GM06990 (cell line): Measurements from ENCODE around the gene NHSL2.

Experiments
- DNase-seq: peaks from one replicate; pipeline ENCODE4 v3.0.0-alpha.2; 2011; ENCODE audit not compliant: insufficient read length; ENCODE audit errors: extremely low read depth
- H3K27me3 ChIP-seq: replicated peaks from 2 replicates; pipeline ENCODE4 v1.6.0; 2011; ENCODE audit warnings: low read length; ENCODE audit not compliant: control insufficient read depth, insufficient read depth
- H3K36me3 ChIP-seq: 2 replicates; pipeline ENCODE4 v1.5.1; 2011; ENCODE audit warnings: low read length; ENCODE audit not compliant: control insufficient read depth, insufficient read depth
- H3K4me3 ChIP-seq: replicated peaks from 2 replicates; pipeline ENCODE4 v1.5.1; 2011; ENCODE audit warnings: low read depth, mild to moderate bottlenecking, control low read depth, low read length
- CTCF ChIP-seq: IDR thresholded peaks from 2 replicates; pipeline ENCODE4 v1.5.1; 2011; ENCODE audit warnings: low read length, control low read depth, mild to moderate bottlenecking, inconsistent platforms; ENCODE audit not compliant: insufficient read depth, poor library complexity, severe bottlenecking

The NHSL2 gene

GRCh38 chrX:72002875-72003274 lies 92.2 kb downstream of the NHSL2 start:
- no peak for TF ChIP-seq CTCF

GRCh38 chrX:72003811-72004750 lies 93.4 kb downstream of the NHSL2 start:
- TF ChIP-seq CTCF = peak; percentile 16
- no peak for DNase-seq
- no peaks in the 10 kb centered on the region; the same call in 1 of the 2 replicates for H3K27me3 ChIP-seq
- H3K4me3 ChIP-seq = no peak overlapping the region
- H3K36me3 ChIP-seq = no peaks in the 10 kb centered on the region

More at GRCh38 chrX:72002875-72003274, 92.2 kb downstream of the NHSL2 start:
- Histone ChIP-seq H3K4me3 (no peak overlapping the region), H3K36me3 (no peaks in the 10 kb centered on the region), H3K27me3 (no peaks in the 10 kb centered on the region; the same call in 1 of the 2 replicates)
- DNase-seq = no peak

GRCh38 chrX:72005046-72005445 lies 94.4 kb downstream of the NHSL2 start:
- H3K4me3 ChIP-seq = no peak overlapping the region
- DNase-seq = no peak
- no peaks in the 10 kb centered on the region for H3K36me3 ChIP-seq
- H3K27me3 ChIP-seq = no peaks in the 10 kb centered on the region; the same call in 1 of the 2 replicates
- TF ChIP-seq CTCF = no peak

GRCh38 chrX:72006461-72006860 lies 95.8 kb downstream of the NHSL2 start:
- Histone ChIP-seq H3K4me3 (no peak overlapping the region), H3K36me3 (no peaks in the 10 kb centered on the region), H3K27me3 (no peaks in the 10 kb centered on the region; the same call in 1 of the 2 replicates)
- TF ChIP-seq CTCF = no peak
- no peak for DNase-seq

- no peak overlapping the region for H3K4me3 ChIP-seq
- no peak for TF ChIP-seq CTCF
- no peak for DNase-seq
- H3K36me3 ChIP-seq = no peaks in the 10 kb centered on the region
- H3K27me3 ChIP-seq = no peaks in the 10 kb centered on the region; the same call in 1 of the 2 replicates
Observed at GRCh38 chrX:72009731-72010130, 99.1 kb downstream of the NHSL2 start.
